HepG2 (cell line): ENCODE measurements around the gene QRICH2. TPM values are rescaled to one million over a fixed set of nuclear protein-coding genes. Genes with fewer than 3 reads are reported as not detected.

ENCODE experiments used
- HOXA5 ChIP-seq: sonication (generic); formaldehyde crosslinking; IDR thresholded peaks from 2 replicates; pipeline ENCODE4 v1.4.0; 2020; ENCODE audit warnings: missing genetic modification reagents
- KAT7 ChIP-seq: IDR thresholded peaks from 2 replicates; pipeline ENCODE4 v1.6.1; 2018; ENCODE audit warnings: borderline replicate concordance, missing compliant biosample characterization
- KDM1A ChIP-seq: IDR thresholded peaks from 2 replicates; pipeline ENCODE4 v1.6.1; 2016; ENCODE audit warnings: missing compliant biosample characterization
- KLF6 ChIP-seq: IDR thresholded peaks from 2 replicates; pipeline ENCODE4 v1.8.0; 2016; ENCODE audit warnings: missing biosample characterization, missing genetic modification reagents
- MYC ChIP-seq: sonication (generic); formaldehyde crosslinking; IDR thresholded peaks from 2 replicates; pipeline ENCODE4 v1.9.0; 2021; ENCODE audit warnings: missing genetic modification reagents, borderline replicate concordance
- PHF5A ChIP-seq: IDR thresholded peaks from one replicate; pipeline ENCODE4 v1.6.1; 2018; ENCODE audit warnings: low read depth, missing genetic modification reagents; ENCODE audit not compliant: unreplicated experiment
- PHF8 ChIP-seq: sonication (generic); formaldehyde crosslinking; IDR thresholded peaks from 2 replicates; pipeline ENCODE4 v1.5.0; 2020; ENCODE audit warnings: missing genetic modification reagents
- ZNF224 ChIP-seq: sonication (generic); formaldehyde crosslinking; IDR thresholded peaks from 2 replicates; pipeline ENCODE4 v1.5.0; 2020; ENCODE audit warnings: mild to moderate bottlenecking, missing genetic modification reagents
- ZNF766 ChIP-seq: sonication (generic); formaldehyde crosslinking; IDR thresholded peaks from 2 replicates; pipeline ENCODE4 v1.5.0; 2020; ENCODE audit warnings: missing genetic modification reagents, borderline replicate concordance
- polyA plus RNA-seq, 8 experiments: library from polyadenylated mRNA; depleted of rRNA in 3 of 8; stranded (reverse) in 7 of 8; unstranded in 1 of 8; fragments of >200 nt; fragmentation: Illumina TruSeq in 4 of 8; extraction: Trizol in 4 of 8; gene quantifications; 2 replicates each; pipeline versions ENCODE4 v1.2.1 to v1.2.3, GENCODE V29; 2011 to 2016; ENCODE audit warnings: low read depth in 4 of 8, missing spikeins in 1 of 8, mixed read lengths in 1 of 8; ENCODE audit not compliant: insufficient read depth in 1 of 8
- total RNA-seq, 5 experiments: library from RNA; depleted of rRNA; stranded (reverse); fragments of >200 nt; fragmentation: Illumina TruSeq; extraction: Trizol; gene quantifications; 2 replicates each; pipeline ENCODE4 v1.2.3, GENCODE V29; 2016; ENCODE audit warnings: low read depth in 1 of 5
- TF ChIP-seq, protein P1 (sequence below): sonication (generic); formaldehyde crosslinking; IDR thresholded peaks from 2 replicates; pipeline ENCODE4 v1.5.0; 2020; ENCODE audit warnings: missing genetic modification reagents
- TF ChIP-seq, protein P2 (sequence below): IDR thresholded peaks from 2 replicates; pipeline ENCODE4 v1.6.1; 2016
- TF ChIP-seq, protein P3 (sequence below): sonication (generic); formaldehyde crosslinking; IDR thresholded peaks from 2 replicates; pipeline ENCODE4 v1.5.0; 2020; ENCODE audit warnings: mild to moderate bottlenecking, missing genetic modification reagents, borderline replicate concordance
- TF ChIP-seq, protein P4 (sequence below): sonication (generic); formaldehyde crosslinking; IDR thresholded peaks from 2 replicates; pipeline ENCODE4 v1.4.0; 2020; ENCODE audit warnings: missing genetic modification reagents; ENCODE audit errors: not compliant biosample characterization
- TF ChIP-seq, protein P5 (sequence below): sonication (generic); formaldehyde crosslinking; IDR thresholded peaks from 2 replicates; pipeline ENCODE4 v1.5.0; 2020; ENCODE audit warnings: missing genetic modification reagents

QRICH2 gene
- total and polyA plus RNA-seq, 2 of the 13 experiments (the other 11 are each of a cell fraction or from before 2014, with no cell fraction given): 3.7 to 5.7 TPM

DNA sequence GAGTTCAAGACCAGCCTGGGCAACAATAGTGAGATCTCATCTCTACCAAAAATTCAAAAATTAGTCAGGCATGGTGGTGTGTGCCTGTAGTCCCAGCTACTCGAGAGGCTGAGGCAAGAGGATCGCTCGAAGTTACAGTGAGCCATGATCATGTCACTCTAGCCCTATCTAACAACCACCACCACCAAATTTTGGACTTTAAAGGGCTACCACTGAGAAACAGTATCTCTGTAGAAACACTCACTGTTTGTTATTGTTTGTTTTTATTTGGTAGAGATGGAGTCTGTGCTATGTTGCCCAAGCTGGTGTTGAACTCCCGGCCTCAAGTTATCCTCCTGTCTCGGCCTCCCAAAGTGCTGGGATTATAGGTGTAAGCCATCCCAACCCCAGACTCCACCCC is 44.2 kb downstream of the QRICH2 start (continued):
- TF ChIP-seq PHF5A (CRISPR knock-in tag) (no peak), MYC (CRISPR knock-in tag) (no peak), PHF8 (no peak), KLF6 (CRISPR knock-in tag) (0 out of 2 replicates have a peak, but pooled peaks have one; percentile 9), KDM1A (CRISPR knock-in tag) (no peak), ZNF766 (CRISPR knock-in tag) (no peak), ZNF224 (no peak), KAT7 (CRISPR knock-in tag) (no peak), HOXA5 (CRISPR knock-in tag) (no peak)
- TF ChIP-seq, protein P1, sequence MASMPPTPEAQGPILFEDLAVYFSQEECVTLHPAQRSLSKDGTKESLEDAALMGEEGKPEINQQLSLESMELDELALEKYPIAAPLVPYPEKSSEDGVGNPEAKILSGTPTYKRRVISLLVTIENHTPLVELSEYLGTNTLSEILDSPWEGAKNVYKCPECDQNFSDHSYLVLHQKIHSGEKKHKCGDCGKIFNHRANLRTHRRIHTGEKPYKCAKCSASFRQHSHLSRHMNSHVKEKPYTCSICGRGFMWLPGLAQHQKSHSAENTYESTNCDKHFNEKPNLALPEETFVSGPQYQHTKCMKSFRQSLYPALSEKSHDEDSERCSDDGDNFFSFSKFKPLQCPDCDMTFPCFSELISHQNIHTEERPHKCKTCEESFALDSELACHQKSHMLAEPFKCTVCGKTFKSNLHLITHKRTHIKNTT (CRISPR knock-in tag): no peak
- TF ChIP-seq, protein P2, sequence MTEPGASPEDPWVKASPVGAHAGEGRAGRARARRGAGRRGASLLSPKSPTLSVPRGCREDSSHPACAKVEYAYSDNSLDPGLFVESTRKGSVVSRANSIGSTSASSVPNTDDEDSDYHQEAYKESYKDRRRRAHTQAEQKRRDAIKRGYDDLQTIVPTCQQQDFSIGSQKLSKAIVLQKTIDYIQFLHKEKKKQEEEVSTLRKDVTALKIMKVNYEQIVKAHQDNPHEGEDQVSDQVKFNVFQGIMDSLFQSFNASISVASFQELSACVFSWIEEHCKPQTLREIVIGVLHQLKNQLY (CRISPR knock-in tag): no peak
- TF ChIP-seq, protein P3, sequence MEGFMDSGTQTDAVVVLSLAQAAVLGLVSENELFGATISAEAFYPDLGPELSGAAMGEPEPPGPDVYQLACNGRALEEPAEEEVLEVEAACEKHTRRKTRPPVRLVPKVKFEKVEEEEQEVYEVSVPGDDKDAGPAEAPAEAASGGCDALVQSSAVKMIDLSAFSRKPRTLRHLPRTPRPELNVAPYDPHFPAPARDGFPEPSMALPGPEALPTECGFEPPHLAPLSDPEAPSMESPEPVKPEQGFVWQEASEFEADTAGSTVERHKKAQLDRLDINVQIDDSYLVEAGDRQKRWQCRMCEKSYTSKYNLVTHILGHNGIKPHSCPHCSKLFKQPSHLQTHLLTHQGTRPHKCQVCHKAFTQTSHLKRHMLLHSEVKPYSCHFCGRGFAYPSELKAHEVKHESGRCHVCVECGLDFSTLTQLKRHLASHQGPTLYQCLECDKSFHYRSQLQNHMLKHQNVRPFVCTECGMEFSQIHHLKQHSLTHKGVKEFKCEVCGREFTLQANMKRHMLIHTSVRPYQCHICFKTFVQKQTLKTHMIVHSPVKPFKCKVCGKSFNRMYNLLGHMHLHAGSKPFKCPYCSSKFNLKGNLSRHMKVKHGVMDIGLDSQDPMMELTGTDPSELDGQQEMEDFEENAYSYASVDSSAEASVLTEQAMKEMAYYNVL (CRISPR knock-in tag): no peak
- TF ChIP-seq, protein P4, sequence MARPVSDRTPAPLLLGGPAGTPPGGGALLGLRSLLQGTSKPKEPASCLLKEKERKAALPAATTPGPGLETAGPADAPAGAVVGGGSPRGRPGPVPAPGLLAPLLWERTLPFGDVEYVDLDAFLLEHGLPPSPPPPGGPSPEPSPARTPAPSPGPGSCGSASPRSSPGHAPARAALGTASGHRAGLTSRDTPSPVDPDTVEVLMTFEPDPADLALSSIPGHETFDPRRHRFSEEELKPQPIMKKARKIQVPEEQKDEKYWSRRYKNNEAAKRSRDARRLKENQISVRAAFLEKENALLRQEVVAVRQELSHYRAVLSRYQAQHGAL: no peak
- TF ChIP-seq, protein P5, sequence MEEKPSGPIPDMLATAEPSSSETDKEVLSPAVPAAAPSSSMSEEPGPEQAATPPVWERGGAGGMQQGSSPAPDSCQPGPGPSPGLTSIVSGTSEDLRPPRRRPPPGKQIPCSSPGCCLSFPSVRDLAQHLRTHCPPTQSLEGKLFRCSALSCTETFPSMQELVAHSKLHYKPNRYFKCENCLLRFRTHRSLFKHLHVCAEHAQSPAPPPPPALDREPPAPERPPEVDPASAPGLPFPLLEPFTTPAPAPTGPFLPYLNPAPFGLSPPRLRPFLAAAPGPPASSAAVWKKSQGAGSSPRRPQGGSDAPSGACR (CRISPR knock-in tag): no peak
